GM19468 (cell line): ENCODE measurements around the gene DPH2.

ENCODE experiments used
- ATAC-seq: cut with Tn5 transposase; IDR thresholded peaks from one replicate; pipeline ENCODE4 v1.9.1; 2021; ENCODE audit warnings: mild to moderate bottlenecking, moderate library complexity, moderate number of reproducible peaks; ENCODE audit not compliant: unreplicated experiment; ENCODE audit errors: extremely low read depth

Gene DPH2

DNA sequence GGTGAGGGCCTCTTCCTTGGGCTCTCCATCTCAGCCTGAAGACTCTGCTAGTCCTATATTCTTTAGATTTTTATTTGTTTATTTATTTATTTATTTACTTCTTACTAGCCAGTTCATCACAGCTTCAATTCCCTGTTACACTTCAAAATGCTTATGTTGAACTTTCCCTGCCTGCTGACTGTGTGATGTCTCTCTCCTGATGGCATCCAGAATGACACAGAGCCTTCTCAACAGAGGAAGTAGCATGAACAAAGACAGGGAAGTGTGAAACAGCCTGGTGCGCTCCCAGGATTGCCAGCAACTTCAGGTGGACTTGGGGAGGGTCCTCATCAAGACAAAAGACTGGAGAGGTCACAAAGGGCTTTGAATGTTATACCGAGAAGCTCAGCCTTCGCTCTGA lies 27.4 kb upstream of the DPH2 start:
- ATAC-seq = no peak

DNA sequence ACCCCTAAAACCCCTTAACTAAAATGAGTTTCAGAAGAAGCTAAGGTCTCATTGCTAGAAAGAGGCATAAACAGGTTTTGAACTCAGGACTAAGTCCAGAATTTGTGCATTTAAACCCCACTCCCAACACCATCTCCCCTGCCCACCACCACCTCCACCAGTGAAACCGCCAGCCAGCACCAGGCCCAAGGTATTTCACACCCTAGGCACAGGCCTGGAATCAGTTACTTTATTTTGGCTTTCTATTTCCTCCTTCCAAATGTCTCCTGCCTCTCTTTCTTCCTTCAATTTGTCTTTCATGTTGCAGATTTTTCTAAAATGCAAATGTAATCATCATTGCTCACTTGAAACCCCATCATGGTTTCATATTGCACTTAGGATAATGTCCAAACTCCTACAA lies 24.9 kb upstream of the DPH2 start:
- ATAC-seq = no peak

DNA sequence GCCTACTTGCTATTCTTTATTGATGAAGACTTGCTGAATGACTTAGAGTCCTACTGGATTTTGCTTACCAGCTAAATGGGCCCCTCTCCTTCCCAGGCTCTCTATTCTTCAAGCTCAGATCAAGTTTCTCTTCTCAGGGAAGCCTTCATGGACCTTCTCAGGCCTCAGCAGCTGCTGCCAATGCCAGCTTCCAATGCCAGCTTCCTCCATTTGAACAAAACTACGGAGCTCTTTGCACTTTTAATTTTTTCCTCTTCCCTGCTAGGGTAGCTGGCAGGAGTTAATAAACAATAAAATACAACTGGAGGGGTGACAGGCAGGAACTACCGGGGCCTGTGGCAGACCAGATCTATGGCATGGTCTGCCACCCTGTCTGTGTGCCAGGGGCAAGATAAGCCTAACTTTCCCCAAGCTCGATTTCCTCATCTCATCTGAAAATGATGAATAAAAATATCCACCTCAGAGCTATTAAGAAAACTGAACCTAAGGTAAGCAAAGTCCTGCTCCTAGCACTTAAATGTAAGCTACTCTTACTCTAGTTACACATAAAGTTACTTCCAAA lies 24.1 kb upstream of the DPH2 start:
- no peak for ATAC-seq

DNA sequence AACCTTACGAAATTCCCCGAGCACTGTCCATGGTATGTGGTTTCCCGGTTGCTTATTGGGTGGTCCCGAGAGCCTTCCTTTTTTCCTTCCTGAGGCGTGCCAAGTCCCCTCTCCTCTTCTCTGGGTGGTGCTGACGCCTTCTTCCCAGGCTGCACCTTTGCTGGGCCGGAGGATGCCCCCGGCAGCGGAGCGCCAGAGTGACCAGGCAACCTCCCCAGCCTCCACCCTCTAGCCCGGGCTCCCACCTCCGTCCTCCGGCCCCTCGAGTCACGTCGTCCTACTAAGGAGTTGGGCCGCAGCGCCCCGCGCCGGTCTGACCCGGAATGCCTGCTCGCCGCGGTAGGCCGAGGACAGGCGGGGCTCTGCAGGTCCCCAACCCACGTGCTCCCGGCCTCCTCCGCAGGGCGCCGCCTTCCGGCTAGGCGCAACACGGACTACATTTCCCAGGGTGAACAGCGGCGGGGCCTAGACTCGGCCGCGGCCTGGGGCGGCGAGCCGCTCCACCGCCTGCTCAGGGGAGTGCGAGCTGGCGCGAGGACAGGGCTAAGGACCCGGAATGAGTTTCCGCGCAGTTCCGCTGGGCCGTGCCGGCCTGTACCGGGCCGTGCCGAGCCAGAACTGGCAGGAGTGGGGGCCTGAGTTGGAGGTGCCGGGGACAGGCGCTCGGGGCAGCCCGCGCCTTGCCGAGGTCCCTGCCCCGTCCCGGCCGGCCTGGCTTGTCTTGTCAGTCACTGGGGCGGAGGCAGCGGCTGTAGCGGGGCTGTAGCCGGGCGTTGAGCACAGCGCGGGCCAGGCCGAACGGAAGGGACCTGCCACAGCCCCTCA lies 23.4 kb upstream of the DPH2 start, which contains the start of gene IPO13:
Gene IPO13 (plus strand): TSS at position 715 of the 825 bp plus-strand sequence. CDS start 651 bp downstream, outside the sequence.
- ATAC-seq = peak; percentile 85

DNA sequence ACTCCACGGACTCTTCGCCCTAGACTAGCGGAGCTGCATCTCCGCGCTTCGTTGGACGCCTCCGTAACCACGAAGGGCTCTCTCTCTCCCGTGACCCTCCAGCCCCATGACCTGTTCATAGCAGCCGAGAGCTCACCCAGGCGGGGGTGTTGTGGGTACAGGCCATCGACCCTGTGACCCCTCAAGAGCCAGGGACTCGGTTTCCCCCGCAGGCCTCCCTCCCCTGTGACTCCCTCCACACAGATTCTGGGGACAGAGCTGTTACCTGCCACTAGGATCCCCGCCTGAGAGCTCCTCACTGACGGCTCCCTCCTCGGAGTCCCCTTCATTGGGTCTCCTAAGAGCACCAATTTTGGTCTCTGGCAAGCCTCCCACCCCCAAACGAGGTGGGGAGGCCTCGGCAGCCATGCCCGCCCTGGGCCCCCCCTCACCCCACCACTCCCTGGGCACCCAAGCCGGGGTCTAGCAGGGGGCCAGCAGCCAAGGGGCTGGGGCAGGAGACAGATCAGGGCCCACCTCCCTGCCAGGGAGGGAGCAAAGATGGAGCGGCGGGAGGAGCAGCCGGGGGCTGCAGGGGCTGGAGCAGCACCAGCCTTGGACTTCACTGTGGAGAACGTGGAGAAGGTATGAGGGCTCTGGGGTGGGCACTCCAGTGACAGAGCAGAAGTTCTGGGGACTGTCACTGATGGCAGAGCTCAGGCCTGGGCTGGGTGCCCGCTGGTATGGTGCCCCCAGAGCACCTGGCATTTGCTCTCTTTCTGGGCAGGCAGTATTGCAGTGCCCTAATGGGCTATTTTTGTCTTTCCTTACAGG lies 22.5 kb upstream of the DPH2 start:
- no peak for ATAC-seq

DNA sequence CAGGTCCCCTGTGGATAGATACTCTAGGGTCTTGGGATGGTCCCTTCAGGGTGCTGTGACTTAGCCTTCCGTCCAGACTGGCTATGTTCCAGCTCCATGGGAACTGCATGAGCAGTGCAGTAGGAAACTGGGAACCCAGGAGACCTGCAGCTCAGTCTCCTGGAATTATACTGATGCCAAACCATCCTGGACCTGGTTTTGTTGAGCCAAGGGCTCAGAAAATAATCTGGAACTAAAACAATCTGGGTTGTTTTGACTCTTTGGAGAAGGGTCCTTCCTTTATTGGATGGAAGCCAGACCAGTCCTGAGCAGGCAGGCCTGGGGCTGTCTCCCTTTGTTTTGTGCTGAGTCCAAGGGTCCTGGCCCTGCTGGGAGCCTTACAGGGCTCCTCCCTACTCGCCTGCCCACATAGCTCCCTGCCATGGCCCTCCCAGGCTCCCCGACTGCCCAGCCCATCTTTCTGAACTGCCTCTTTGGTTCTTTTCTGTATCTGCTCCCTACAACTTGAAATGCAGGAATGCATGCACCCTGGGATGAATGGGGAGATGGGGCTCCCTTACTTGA lies 21.9 kb upstream of the DPH2 start:
- no peak for ATAC-seq

DNA sequence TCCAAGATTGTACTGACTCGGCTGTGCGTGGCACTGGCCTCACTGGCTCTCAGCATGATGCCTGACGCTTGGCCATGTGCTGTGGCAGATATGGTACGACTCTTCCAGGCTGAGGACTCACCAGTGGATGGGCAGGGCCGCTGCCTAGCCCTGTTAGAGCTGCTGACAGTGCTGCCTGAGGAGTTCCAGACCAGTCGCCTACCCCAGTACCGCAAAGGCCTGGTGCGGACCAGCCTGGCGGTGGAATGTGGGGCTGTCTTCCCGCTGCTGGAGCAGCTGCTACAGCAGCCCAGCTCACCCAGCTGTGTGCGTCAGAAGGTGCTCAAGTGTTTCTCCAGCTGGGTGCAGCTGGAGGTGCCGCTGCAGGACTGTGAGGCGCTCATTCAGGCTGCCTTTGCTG lies 20.1 kb upstream of the DPH2 start:
- no peak for ATAC-seq

DNA sequence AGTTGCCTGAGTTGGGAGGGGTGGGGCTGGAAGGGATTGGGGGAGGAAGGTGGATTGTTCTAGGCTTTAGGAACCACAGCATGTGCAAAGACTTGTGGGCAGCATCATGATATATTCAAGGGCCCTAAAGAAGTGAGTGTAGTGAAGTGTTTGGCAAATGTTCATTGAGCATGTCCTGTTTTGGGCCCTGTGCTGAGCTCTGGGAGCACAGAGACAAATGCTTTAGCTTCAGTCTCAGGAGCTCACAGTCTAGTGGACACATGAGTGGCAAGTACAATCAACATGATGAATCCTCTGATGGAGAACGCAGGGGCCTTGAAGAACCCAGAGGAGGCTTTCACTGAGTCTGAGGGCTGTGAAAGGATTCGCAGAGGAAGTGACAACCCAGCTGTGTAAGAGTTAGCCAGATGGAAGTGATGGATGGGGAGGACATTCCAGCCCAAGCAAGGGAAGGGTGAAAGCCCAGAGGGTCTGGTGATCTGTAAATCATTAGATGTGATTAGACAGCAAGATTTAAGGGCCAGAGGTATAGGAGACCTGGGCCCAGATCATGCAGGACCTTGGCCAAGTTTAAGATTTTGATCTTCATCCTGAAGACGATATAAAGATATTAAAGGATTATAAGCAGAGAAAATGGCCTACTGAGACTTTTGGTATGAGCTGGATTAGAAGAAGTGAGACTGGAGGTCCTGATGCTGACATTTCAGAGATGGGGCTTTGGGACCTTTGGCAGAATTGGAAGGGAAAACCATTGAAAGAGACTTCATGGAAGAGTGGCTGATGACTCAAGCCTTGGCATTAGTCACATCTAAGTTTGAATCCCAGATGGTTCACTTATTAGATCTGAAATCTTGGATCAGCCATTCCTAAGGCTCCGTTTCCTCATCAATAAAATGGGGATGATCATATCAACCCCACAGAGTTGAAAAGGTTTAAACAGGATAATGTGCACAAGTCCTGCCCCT lies 18.5 kb upstream of the DPH2 start:
- no peak for ATAC-seq

DNA sequence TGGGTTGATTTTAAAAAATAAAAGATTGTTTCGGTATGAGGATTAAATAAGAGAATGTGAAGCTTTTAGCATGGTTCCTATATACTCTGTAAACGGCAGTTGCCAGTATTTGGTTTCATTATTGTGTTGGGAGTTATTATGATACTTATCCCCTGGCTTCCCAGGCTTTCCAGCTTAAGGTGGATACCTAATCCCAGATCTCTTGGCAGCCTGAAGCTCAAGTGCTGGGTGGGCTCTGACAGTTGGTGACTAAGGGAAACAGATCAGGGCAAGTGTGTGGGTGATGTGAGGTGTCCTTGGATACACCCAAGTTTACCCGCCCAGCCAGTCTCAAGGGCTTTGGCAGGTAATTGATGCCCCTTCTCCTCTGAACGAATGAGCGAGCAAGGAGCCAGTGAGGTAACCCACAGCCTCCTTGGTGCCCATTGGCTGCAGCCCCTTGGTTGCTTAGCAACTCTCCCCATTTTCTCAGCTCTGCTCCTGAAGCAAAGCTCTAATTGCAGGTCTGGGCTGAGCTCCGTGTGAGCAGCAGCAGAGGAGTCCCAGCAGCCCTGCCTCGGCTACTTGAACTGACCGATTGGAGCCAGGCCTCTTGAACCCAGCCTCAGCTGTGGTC lies 17.0 kb upstream of the DPH2 start:
- ATAC-seq = no peak

DNA sequence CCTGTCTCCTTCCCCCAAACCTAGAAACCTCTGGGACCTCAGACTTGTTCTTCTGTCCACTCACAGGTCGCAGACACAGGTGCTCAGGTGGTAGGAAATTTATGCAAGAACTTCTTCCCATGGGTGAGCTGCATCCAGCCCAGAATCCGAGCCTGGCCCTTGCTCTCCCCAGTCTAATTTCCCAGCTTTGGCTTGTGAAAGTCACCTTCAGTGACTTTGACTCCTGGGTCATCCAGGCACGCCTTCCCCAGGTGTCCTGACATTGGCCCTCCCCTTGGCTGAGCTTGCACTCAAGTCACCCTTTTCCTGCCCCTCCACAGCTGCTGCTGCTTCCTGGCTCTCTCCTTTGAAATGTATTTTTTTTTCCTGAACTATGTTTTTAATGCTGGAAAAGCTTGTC lies 16.4 kb upstream of the DPH2 start:
- no peak for ATAC-seq

DNA sequence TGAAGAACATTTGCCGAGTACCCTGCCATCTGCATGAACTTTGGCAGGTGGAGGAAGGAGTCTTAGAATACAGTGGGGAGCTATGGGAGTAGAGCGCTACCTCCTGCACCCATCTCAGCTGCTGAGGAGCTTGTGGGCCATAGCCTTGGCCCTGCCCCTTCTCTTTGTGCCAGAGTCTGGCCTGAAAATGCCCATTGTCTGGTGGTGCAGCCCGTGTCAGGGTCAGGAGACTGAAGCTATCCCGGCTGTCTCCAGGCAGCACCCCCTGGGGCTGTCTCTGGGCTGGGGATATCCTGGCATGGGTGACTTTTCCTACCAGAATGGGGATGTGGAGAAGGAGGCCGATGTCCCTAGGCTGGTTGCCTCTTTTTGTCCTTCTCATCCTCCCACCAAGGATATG lies 15.8 kb upstream of the DPH2 start:
- ATAC-seq = no peak

DNA sequence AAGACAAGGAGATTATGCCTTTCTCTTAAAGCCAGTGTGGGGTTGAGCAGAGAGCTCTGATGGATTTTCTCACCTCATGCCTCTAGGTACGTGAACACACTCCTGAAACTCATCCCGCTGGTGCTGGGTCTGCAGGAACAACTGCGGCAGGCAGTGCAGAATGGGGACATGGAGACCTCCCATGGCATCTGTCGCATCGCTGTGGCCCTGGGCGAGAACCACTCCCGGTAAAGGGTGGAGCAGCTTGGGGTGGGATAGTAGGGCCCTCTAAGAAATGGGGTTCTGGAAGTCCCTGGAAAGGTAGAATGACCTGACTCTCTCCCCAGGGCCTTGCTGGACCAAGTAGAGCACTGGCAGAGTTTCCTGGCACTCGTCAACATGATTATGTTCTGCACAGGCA lies 13.6 kb upstream of the DPH2 start:
- no peak for ATAC-seq

DNA sequence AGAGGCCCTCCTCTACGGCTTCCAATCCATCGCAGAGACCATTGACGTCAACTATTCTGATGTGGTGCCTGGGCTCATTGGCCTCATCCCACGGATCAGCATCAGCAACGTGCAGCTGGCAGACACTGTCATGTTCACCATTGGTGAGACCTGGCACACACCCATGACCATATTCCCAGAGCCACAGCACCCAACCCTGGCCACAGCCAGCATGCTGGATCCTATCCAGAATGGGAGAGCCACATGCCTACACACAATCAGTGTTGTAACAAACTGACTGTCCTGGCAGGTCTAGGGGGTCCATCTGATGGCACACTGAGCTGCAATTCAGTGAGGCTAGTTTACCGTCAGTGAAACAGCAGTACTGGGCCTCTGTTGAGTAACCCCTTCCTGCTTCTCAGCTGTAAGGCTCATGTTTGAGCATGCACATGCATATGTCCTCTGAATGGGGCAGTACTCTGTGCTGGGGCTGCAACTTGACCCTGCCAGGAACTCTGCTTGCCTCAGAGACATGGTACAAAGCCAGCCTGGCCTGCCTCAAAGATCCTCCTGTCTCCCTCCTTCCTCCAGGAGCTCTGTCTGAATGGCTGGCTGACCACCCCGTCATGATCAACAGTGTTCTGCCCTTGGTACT lies 12.3 kb upstream of the DPH2 start:
- no peak for ATAC-seq

DNA sequence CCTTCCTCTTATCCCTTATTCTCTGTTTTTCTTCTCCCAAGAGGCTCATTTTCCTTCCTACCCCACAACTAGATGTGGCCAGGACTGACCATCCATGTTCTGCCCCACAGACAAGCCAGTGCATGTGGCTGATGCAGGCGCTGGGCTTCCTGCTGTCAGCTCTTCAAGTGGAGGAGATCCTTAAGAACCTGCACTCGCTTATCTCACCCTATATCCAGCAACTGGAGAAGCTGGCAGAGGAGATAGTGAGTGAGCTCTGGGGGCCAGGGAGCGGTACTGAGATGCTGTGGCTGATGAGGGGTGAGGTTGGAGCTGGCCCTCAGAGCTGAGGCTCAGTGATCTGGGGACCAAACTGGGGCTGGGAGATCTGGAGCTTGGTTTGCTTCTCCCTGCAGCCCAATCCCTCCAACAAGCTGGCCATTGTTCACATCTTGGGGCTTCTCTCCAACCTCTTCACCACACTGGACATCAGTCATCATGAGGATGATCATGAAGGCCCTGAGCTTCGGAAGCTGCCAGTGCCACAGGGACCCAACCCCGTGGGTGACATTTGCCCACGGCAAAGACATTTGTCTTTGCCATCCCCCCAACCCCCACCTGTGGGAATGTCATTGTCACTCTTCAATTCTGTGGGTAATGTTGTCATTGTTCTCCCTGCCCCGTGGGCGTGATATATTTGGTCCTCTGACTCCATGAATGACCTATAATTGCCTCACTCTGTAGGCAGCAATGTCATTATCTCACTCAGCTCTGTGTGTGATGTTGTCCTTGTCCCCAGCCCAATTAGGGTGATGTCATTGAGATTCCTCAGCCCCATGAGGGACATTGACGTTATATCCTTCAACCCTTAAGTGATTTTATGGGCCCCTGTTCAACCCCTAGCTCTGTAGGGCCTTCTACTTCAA lies 11.2 kb upstream of the DPH2 start:
- ATAC-seq = no peak

DNA sequence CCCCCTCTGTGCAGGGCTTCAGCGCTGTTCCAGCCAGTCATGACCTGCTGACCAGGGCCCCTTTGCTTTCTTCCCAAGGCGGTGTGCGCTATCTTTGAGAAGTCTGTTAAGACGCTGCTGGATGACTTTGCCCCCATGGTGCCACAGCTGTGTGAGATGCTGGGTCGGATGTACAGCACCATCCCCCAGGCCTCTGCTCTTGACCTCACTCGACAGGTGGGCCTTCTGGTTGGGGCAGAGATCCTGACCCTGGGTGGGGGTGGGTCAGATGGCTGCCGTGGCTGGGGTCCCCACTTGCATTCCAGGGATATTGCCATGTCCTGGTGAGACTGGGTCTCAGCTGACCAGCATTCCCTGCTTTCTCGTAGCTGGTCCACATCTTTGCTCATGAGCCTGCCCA lies 9.0 kb upstream of the DPH2 start:
- no peak for ATAC-seq

DNA sequence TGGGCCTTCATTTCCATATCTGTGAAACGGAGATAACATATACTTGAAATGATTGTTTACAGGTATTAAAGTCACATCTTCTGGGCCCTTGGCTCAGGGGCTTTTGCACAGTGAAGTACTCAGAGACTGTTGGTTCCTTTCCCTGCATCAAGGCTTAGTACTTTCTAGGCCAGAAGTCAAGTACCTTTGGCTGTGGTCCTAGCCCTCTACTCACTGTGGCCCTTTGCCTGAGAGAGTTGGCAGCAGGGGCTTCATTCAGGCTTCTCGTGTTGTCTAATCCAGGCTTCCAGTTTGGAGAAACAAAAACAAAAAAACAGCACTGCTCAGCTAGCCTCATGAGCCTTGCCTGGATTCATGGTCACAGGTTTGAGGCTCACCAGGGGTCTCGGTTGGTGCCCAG lies 8.1 kb upstream of the DPH2 start:
- no peak for ATAC-seq

DNA sequence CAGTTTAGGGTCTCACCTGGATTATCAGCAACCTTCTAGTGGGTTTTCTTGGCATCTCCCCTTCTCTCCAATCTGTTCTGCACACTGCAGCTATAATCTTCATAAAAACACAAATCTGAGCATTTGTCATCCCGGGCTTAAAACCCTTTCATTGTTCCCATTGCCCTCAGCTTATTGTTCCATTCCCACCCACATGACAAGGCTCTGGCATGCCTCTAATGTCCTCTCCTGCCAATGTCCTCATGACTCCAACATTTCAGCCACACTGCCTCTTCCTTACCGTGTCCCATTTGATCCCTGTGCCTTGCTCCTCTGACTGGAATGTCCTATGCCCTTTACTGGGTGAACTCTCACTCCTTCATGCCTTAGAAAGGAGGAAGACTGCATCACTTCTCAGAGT lies 7.5 kb upstream of the DPH2 start:
- ATAC-seq = no peak

DNA sequence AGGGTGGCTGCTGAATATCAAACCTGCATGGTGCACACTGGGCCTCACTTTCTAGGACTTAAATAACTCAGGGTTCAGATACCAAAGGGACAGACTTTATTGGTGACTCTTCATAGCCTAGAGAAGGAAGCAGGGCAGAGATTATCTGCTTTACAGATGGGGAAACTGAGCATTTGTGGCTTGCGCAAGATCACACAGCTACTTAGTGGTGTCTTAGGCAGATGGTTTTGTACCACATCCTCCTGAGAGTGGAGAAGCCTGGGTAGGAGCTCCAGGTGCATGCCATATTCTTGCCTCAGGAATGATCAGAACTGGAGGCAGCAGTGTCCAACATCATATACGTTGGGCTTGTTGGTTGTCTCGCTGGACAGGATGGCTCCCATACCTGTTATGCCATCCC lies 6.8 kb upstream of the DPH2 start:
- ATAC-seq = no peak
